ENCODE data around the gene KRTAP1-5.
"Not testable (repeated sequence)": the region's sequence is repeated elsewhere in the genome, so short reads cannot be mapped to it uniquely, and the experiment has no call there.

KRTAP1-5 gene

GRCh38 chr17:41026715-41027471 lies at the start of gene KRTAP1-5:
Gene KRTAP1-5 (minus strand): TSS chr17:41027208. CDS start chr17:41027155, 53 bp downstream.
- no peak for DNase-seq

DNA sequence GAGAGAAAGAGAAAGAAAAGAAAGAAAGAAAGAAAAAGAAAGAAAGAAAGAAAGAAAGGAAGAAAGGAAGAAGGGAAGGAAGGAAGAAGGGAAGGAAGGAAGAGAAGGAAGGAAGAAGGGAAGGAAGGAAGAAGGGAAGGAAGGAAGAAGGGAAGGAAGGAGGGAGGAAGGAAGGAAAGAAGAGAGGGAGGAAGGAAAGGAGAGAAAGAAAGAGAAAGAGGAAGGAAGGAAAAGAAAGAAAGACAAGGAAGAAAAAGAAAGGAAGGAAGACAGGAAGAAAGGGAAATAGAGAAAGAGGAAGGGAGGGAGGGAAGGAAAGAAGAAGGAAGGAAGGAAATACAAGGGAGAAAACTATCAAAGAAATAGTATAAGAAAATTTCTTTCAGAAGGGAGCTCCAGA lies 49.8 kb upstream of the KRTAP1-5 start:
- no peak for DNase-seq

DNA sequence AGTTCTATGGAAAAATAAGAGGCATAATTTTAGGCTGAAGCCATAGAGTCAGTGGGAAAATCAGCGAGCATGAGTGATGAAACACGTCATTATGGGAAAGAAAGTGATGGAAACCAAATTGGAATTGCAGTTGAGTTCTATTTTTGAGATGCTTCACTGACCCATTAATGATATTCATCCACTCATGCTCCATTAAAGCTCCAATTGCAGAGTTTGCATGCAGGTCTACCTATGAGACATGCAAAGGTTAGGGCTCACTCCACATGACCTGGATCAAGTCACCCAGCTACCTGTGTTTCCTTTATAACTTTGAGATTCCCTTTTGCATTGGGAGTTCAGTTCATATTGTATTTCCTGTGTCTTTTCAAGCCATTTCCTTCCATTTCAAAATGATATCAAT lies 46.7 kb upstream of the KRTAP1-5 start:
- no peak for DNase-seq

DNA sequence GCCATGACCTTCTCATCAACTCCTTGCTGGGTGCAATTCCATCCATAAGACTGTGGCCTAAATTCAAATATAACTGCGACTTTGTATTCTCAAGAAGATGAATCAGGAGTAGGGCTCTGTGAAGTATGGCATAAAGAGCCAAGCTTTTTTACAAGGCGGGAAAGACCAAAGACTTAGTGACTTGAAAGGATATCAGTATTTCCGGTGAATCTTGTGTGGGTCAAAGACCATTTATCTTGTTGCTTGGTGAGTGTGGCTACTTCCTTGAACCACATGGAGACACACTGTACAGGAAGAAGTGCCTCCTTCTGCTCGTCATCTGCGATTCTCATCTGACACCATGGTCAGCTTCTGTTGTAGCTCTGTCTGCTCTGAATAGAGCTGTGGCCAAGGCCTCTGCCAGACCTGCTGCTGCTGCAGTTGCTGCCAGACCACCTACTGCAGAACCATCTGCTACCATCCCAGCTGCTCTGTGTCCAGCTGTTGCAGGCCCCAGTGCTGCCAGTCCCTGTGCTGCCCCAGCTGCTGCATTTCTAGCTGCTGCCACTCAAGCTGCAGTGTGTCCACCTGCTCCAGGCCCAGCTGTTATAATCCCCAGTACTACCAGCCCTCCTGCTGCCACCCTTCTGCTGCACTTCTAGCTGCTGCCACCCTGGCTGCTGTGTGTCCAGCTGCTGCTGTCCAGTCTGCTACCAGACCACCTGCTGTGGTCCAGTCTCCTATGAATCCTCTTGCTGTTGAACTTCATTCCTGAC lies 44.8 kb upstream of the KRTAP1-5 start:
- no peak for DNase-seq

- DNase-seq, result no peak
Observed at GRCh38 chr17:41069031-41069430, 42.0 kb upstream of the KRTAP1-5 start.

- DNase-seq, result no peak
Observed at GRCh38 chr17:41067281-41067680, 40.3 kb upstream of the KRTAP1-5 start.

- DNase-seq, result no peak
Observed at GRCh38 chr17:41065829-41066624, 39.0 kb upstream of the KRTAP1-5 start, which contains the start of gene KRTAP2-4. Gene KRTAP2-4 (minus strand): TSS chr17:41065879. CDS start chr17:41065845, 34 bp downstream.

DNA sequence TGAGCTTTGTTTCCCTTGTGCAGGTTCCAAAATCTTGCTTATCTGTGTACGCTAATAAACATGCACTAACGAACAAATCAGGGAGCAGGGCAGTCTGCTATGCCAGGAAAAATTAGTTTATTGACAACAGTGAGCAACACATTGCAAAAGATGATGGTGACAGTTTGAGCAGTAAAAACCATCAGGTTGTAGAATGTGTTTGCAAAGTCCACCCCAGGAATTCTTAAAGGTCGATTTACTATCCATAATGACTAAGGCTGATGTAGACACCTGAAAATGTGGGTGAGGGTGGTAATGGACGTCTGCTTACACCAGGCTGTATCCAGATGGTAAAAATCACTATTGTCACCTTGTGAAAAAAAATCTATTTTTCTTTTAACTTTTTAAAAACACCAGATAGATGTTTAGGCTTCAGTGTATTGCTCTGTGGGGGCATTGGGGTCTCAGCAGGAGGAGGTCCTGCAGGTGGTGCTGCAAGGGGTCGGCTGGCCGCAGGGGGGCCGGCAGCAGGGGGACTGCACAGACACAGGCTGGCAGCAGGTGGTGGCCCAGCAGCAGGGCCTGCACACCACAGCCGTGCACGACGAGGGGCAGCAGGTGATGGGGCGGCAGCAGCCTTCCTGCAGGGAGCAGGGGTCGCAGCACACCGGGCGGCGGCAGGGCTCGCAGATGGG lies 38.1 kb upstream of the KRTAP1-5 start:
- not testable (repeated sequence) for DNase-seq

DNA sequence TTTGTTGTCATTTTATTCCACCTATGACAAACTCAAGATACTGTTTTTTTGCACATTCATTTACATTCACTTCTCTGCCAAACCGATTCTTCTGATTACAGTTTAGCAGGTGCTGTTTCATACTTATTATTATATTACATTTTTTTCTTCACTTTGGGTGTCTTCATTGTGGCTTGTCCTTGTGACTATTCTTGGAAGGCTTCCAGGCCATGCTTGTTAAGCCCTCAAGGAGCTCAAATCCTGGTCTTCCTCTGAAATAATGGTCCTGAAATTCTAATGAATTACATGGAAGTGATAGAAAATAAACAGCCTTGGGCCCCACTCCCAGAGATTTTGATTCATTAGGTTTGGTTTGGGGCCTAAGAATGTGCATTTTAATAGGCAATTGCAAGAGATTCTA lies 37.3 kb upstream of the KRTAP1-5 start:
- no peak for DNase-seq

GRCh38 chr17:41063449-41063848 lies 36.4 kb upstream of the KRTAP1-5 start:
- no peak for DNase-seq

DNA sequence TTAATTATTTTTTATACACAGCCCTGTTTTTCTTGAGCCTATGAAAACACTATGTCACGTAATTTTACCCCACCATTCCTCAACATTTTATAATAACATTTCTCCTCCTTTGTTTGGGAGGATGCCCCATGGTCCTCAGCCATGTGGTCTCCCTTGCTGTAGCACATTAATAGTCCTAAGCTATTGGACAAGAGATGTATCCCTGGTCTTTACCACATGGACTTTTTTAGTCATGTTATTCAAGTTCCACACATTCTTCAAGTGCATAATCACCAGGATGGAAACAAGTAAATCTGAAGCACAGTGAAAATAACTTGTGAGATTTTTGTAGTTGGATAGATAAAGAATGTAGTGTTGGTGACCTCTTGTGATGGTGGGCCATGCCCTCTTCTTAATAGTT lies 35.0 kb upstream of the KRTAP1-5 start:
- DNase-seq, result no peak

DNA sequence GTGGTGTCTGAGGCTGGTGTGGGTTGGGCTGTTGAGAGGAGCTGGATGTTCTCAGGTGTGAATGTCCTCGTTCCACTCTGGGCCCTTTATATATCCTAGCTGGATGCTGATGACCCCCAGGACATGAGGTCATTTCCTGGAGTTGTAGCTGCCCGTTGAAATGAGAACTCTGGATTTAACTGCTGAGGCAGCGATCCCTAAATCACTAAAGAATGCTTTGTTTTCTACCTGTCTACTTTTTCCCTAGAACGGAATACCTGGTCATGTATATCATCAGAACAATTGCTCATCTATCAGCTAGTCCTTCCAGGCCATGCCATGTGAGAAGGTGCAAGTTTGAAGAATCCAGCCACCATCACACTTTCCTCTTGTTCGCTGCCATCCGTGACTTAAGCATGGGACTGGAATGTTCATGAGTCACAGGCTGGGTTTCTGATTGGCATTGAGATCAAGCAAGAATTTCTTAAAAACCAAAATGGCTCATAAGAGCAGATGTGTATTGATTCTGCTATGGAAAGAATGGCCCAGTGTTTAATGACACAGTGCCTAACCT lies 33.1 kb upstream of the KRTAP1-5 start, which contains the start of gene KRTAP2-3:
Gene KRTAP2-3 (minus strand): TSS at position 63 of the 553 bp plus-strand sequence. CDS start 64 bp downstream, outside the sequence.
- no peak for DNase-seq

DNA sequence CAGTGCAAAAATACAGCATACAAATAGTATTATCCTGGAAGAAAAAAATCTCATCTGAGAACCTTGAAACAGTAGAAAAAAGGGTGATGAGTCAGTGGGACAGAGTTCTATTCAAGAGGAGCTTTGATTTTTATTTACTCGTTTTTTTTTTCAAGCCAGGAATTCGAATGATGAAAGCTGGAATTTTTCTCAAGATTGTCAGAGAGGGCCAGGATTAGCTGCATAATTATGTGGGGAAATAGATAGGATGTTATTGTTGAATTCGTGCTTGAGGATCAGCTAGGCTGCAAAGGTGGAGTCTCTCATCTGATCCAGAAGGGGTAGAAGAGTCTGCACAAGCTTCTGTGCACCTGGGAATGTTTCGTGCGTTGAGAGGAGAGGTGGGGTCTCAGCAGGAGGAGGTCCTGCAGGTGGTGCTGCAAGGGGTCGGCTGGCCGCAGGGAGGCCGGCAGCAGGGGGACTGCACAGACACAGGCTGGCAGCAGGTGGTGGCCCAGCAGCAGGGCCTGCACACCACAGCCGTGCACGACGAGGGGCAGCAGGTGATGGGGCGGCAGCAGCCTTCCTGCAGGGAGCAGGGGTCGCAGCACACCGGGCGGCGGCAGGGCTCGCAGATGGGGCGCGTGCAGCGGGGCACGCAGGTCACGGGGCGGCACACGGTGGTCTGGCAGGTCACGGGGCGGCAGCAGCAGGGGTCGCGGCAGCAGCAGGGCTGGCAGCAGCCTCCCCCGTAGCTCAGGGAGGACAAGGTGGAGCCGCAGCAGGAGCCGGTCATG lies 32.5 kb upstream of the KRTAP1-5 start:
- DNase-seq, result not testable (repeated sequence)

- no peak for DNase-seq
Observed at GRCh38 chr17:41058741-41059140, 31.7 kb upstream of the KRTAP1-5 start.

DNA sequence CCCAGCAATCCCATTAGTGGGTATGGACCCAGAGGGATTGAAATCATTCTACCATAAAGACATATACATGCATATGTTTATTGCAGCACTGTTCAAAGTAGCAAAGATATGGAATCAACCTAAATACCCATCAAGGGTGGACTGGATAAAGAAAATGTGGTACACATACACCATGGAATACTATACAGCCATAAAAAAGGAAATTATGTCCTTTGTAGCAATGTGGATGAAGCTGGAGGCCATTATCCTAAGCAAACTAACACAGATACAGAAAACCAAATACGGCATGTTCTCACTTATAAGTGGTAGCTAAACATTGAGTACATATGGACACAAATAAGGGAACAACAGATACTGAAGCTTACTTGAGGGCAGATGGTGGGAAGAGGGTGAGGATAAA lies 30.5 kb upstream of the KRTAP1-5 start:
- DNase-seq, result no peak

- DNase-seq, result not testable (repeated sequence)
Observed at GRCh38 chr17:41055130-41055529, 28.1 kb upstream of the KRTAP1-5 start, which contains the start of gene KRTAP2-2. Gene KRTAP2-2 (minus strand): TSS chr17:41055230. CDS start chr17:41055211, 19 bp downstream.

- not testable (repeated sequence) for DNase-seq
Observed at GRCh38 chr17:41054556-41054955, 27.5 kb upstream of the KRTAP1-5 start.

- DNase-seq, result no peak
Observed at GRCh38 chr17:41054025-41054424, 27.0 kb upstream of the KRTAP1-5 start.

- no peak for DNase-seq
Observed at GRCh38 chr17:41052566-41052965, 25.6 kb upstream of the KRTAP1-5 start.

DNA sequence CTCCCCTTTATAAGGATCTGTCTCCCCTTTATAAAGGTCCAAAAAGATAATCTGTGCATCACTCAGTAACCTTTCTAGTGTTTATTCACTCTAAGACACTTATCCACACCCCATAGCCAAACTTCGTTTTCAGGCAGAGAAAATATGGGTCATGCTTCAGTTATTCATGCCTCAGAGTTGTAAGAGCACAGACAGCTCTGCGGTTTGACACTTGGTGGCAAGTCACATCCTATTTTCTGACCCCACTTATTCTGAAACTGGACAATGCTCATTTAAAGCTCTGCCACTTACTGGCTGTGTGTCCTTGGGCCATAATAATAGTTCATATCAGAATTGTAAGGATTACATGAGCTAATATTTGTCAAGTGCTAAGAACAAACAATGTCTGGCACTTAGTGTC lies 22.1 kb upstream of the KRTAP1-5 start:
- DNase-seq, result no peak

DNA sequence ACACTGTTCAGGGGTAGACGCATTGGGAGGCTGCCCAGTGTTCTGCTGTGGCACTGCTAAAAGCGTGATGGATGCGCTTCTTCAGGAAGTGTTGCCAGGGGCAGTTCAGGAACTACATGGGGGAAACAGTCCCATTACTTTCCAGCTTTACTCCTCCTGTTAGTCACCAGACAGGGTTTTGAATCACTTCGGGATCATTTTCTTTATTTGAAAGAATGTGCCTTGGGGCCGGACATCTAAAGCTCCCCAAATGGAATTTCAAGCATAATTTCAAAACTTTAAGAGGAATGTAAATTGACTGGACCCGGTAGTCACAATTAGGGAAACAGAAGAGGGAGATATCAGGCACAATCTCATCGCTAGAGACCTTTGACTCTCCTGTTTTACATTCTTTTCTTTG lies 21.4 kb upstream of the KRTAP1-5 start:
- no peak for DNase-seq
